Central memory CD4-positive, alpha-beta T cell (primary cell): Measurements from ENCODE around the gene UVRAG.
"Not testable (repeated sequence)": the region's sequence is repeated elsewhere in the genome, so short reads cannot be mapped to it uniquely, and the experiment has no call there.

Source experiments
- DNase-seq: peaks from one replicate; pipeline ENCODE4 v3.0.0; 2022

The UVRAG gene

DNA sequence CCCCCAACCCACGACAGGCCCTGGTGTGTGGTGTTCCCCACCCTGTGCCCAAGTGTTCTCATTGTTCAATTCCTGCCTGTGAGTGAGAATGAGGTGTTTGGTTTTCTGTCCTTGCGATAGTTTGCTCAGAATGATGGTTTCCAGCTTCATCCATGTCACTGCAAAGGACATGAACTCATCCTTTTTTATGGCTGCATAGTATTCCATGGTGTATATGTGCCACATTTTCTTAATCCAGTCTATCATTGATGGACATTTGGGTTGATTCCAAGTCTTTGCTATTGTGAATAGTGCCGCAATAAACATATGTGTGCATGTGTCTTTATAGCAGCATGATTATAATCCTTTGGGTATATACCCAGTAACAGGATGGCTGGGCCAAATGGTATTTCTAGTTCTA, 158.7 kb downstream of the UVRAG start:
- DNase-seq = not testable (repeated sequence)

DNA sequence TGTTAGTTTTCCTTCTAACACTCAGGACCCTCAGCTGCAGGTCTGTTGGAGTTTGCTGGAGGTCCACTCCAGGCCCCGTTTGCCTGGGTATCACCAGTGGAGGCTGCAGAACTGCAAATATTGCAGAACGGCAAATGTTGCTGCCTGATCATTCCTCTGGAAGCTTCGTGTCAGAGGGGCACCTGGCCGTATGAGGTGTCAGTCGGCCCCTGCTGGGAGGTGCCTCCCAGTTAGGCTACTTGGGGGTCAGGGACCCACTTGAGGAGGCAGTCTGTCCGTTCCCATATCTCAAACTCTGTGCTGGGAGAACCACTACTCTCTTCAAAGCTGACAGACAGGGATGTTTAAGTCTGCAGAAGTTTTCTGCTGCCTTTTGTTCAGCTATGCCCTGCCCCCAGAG, 164.1 kb downstream of the UVRAG start:
- not testable (repeated sequence) for DNase-seq

DNA sequence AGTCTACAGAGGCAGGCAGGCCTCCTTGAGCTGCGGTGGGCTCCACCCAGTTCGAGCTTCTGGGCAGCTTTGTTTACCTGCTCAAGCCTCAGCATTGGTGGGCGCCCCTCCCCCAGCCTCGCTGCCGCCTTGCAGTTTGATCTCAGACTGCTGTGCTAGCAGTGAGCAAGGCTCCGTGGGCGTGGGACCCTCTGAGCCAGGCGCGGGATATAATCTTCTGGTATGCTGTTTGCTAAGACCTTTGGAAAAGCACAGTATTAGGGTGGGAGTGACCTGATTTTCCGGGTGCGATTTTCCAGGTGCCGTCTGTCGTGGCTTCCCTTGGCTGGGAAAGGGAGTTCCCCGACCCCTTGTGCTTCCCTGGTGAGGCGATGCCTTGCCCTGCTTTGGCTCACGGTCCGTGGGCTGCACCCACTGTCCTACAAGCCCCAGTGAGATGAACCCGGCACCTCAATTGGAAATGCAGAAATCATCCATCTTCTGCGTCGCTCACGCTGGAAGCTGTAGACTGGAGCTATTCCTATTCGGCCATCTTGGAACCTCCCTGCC, 164.5 kb downstream of the UVRAG start:
- DNase-seq = not testable (repeated sequence)

DNA sequence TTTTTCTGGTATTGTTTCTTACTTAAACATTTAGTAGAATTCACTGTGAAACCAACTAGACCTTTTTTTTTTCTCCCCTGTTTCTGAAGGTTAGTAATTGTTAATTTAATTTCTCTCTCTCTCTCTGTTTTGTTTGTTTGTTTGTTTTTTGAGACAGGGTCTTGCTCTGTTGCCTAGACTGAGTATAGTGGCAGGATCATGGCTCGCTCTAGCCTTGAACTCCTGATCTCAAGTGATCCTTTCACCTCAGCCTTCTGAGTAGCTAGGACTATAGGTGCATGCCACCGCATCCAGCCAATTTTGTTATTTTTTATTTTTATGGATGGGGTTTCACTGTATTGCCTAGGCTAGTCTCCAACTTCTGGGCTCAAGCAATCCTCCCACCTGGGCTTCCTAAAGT, 165.0 kb downstream of the UVRAG start:
- no peak for DNase-seq

DNA sequence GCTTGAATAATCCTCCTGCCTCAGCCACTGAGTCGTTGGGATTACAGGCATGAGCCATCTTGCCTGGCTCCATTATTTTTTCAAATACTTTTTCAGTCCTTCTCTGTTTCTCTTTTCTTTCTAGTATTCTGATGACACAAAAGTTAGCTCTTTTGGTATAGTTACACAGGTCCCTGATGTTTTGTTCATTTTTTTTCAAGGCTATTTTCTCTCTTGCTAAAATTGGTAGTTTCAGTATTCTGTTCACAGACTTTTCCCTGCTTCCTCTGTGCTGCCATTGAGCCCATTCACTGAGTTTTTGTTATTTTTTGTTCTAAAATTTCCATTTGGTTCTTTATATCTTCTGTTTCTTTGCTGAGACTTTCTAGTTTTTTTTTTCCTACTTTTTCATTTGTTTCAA, 166.5 kb downstream of the UVRAG start:
- no peak for DNase-seq

DNA sequence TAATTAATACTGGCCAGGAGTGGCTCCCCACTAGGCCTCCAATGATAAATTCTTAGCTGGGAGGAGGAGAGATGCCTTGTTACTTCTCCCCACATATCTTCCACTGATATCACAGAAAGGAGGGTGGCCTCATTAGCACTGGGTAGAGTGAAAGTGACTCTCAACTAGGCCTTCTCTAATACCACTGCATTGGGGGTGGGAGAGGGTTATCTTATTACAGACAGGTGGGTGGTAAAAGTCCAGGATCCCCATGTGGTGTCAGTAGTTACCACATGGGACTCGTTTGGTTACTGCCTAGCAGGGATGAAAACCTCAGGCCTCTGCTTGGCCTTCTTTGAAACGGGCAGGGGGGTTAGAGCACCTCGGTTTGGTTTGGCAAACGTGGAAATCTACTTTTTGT, 167.3 kb downstream of the UVRAG start:
- DNase-seq = no peak

DNA sequence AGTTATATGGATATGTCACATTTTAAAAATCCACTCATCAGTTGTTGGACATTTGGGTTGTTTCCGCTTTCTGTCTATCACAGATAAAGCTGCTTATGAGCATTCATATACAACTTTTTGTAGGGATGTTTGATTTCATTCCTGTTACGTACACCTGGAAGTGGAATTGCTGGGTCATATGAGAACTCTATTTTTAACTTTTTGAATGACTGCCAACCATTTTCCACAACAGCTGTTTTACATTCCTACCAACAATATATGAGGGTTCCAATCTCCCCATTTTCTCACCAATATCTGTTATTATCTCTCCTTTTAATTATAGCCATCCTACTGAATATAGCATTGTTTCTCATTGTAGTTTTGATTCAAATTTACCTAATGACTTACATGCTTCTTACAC, 172.0 kb downstream of the UVRAG start:
- no peak for DNase-seq

DNA sequence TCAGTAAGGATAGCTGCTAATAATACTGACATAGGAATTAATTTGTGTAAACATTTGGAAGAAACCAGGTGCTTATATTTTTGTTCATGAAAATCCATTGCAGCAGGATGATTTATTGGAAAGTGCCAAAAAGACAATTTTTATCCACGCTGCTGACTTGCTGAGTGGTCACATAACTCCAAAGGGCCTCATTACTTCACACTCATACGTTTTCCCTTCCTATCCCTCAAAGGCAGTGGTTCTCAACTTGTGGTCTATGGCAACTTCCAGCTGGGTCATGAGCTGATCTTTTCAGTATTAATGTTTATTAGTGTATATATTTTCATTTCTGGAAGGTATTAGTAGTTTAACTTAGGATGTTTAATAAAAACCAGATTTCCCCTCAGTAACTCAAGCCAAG, 178.1 kb downstream of the UVRAG start:
- no peak for DNase-seq

DNA sequence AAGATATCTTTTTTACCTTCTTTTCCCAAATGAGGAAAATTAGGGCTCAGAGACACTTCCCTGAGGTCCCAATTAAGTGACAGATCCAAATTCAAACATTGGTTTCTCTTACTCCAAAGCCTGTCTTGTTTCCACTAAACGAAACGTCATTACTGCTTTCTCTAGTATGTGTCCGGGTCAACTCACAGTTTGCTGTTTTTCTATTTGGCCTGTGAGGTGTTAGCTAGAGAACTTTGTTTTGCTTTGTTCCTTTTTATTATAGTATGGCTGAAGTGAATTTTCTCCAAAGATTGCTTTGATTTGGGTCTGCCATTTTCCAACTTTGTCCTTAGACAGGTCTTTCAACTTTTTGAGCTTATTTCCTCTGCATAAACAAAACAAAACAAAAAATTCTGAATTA, 179.6 kb downstream of the UVRAG start:
- DNase-seq = no peak

DNA sequence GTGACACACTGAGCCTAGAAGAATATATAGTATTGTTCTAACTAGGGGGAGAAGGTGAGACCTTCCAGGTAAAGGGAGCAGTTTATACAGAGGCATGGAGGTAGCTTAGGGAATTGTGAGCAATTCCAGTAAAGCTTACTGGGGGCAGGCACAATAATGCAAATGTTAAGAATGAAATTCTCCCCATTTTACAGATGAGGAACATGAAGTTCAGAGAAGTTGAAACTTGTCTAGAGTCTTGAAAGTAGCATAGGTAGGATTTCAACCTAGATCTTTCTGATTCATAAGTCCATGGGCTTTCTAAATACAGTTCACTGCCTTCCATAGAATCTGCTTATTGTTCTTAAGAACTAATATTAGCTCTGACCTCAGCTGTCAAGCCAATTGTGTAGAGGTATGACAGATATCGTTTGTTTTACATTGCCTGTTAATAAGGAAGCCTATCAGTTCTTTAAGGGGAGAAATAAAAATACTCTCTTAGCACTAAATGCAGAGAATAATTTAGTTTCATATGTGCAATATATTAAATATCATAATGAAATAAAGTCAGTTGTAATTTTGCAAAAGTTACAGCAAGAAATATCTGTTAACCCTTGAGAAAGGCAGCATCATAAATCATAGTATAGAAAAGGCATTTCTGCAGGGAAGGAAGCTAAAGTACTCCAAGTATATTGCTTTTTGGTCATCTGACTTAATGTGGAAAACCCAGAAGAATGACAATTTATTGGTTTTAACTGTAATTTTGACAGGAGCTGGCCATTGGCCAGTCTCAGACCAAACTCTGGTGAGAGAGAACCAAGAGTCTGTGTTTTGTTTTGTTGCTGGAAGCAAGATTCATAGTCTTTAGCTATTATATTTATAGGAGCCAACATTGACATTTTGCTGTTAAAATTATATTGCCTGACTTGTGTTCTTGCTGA, 181.8 kb downstream of the UVRAG start:
- DNase-seq = no peak

DNA sequence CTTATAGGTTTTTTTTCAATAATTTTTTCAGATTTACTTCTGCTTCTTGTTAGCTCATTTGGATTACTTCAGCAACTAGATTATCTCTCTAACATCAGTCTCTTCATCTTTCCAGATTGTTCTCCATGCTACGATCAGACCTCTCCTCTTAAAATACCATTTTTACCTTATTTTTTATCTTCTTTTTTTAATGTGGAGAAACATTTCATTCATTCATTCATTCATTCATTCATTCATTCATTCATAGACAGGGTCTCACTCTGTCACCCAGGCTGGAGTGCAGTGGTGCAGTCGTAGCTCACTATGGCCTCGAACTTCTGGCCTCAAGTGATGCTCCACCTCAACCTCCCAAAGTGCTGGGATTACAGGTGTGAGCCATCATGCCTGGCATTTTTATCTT, 189.4 kb downstream of the UVRAG start:
- no peak for DNase-seq

DNA sequence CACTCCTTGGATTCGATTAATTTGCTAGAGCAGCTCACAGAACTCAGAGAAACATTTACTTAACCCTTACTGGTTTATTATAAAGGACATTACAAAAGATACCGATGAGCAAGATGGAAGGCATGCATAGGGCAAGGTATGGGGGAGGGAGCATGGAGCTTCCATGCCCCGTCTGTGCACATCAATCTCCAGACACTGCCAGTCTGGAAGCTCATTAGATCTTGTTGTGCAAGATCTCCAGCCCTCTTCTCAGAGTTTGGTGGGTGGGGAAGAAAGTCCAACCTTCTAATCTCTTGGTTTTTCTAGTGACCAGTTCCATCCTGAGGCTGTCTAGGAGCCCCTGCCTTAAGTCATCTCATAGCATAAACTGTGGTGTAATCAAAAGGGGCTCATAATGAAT, 190.7 kb downstream of the UVRAG start:
- no peak for DNase-seq

DNA sequence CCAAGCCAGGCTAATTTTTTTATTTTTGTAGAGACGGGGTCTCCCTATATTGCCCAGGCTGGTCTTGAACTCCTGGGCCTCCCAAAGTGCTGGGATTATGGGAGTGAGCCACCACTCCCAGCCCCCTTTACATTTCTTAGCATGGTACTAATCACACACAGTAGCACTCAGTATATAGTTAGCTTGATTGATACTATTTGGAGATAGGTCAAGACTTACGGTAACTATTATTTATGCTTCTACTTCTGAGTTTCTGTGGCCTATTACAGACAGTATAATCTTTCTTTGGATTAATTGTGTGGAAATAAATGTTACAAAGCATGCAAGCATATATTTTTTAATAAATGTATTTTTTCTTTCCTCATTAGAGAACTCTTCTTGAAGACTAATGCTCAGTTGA, 192.2 kb downstream of the UVRAG start:
- DNase-seq = no peak

DNA sequence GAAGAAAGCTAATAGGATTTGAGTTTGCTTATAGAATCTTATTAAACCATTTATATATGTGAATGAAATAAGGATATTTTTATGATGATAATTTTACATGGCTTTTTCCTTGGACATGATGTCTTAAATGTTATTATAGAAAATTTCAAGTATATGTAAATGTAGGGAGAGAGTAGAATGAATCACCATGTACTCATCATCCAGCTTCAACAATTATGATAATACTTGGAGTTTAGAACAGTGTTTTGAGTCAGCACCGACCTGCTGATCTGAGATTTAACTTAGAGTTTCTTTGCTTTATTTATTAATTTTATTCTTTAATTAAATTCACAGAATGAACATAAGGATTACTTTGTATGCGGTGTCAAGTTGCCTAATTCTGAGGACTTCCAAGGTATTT, 193.5 kb downstream of the UVRAG start:
- no peak for DNase-seq

DNA sequence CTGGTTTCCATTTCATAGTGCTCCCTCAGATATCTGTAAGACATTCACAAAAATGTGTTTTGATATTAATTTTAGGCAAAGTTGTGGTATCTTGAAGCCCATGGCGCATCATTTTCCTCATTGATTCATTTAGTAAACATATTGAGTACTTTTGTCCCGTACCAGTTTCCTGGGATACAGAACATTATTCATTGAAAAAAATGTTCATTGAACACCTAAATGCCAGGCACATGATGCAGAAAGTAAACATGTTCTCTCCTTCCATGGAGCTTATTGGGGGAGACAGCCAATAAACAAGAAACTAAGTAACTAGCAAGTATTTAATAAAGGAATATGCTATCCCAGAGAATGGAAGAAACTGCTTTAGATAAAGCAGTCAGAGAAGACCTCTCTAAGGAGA, 195.0 kb downstream of the UVRAG start:
- DNase-seq = no peak

DNA sequence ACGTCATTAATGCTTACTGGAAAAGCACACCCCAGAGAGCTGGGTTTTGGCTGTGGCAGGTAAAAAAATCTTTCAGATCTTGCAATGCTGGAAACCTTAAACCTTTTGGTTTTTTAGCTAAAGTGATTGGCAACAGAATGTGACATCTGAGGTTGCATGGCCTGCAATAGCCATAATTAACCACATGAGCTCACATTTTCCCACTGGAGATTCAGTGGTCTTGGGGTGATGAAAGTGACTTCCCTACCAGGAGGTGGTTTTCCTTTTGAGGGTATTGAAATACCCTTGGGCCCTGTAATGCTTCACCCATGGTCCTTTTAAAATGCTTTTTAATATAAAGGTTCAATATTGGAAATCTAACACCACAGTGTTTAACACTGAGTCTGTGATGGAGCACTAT, 198.5 kb downstream of the UVRAG start:
- no peak for DNase-seq

DNA sequence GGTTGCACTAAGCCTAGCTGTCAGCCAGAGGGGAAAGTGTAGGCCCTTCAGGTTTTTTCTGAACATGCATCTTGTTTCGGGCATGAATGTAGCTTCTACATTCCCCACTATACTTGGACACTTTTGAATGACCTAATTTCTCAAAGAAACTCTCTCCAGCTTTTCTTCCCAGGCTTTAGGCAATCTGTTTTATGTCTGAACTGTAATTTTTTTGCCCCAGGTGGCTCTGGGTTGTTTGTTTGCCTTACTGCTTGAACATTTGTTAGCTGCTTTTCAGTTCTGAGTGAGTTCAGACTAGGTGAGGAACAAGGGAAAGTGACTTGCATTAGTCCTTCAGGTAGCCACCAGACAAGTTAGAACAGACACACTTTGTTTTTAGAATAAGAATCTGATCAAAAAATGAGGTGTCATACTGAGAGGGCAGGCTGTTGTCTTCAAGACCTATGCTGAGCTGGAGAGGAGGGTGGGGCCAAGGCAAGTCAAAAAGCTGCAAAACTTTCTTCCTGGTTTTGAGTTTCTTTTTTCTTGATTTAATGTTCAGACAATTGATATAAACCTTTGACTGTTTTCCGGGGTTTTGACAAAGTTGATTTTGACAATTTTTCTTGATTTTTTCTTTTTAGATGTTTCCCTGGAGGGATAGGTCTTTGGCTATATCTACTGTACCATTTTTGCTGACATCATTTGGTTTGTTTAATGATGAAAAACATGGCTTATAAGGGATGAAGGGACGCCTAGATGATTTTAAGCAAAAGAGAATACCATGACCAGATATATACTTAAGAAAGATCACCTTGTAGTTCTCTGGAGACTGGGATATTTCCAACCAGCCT, 208.4 kb downstream of the UVRAG start:
- DNase-seq = no peak

DNA sequence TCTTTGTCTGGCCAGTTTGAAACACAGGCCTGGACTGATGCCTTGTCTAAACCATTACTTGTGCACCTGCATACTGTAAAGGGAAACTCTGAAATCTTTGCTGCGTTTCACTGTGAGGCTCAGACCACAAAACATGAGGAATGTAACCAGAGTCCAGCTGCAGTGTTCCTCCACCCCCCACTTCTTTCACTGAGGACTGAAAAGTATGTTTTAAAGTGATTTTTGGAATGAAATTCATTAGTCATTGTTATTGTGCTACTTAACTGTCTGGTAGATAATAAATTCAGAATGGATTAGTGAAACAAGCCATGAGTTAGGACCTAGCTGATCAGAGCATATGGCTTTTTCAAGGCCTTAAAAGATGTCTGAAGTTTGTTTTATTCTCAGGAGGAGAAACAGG, 210.1 kb downstream of the UVRAG start:
- DNase-seq = no peak

DNA sequence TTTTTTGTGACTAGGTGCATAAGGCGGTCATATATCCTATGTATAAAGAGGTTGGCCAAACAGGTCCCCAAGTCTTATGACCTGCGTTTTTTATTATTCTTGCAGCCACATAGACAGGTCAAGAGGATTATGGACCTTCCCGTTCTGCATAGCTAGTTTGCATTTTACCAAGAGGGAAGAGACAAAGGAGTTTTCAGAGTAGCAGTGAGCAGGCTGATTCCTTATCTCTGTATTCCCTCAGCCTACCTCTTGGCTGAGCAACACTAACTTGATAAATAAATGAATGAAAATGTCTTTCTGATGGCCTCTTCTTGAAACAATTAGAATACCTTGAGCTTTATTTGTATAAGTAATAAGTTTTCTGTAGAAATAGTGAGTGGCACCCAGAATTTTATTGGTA, 210.8 kb downstream of the UVRAG start:
- DNase-seq = no peak

DNA sequence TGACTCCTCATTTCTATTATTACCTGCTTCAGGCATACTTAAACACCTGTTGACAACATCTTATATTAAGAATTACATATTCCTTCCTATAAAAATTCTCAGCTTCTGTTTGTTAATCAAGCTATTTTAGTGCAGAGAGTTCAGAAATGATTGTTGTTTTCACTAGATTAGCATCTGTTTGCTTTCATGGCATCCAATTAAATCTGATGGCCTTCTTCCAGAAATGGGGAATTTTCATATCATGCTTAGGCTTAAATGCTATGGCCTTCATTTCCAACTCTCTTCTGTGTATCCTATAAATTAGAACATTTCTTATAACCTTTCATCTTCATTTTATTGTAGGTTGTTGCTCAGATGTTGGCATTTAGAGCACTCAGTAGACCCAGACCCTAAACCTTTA, 211.3 kb downstream of the UVRAG start:
- no peak for DNase-seq

DNA sequence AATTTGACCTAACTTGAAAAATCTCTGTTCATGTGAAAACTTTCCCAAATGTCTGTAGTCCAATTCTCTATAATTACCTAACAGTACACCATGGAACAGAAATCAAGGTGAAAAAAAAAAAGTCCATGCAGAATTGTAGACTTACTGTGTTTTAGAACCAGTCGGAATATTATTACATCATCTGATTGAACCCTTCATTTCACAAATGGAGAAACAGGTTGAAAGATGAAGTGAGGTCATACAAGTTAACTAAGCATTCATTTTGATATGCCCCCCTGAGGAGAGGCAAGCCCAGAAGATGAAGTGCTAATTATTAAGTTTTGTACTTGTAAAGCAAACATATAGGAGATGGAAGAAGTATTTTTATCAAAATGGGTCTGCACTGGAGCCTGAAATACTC, 211.9 kb downstream of the UVRAG start:
- DNase-seq = no peak

DNA sequence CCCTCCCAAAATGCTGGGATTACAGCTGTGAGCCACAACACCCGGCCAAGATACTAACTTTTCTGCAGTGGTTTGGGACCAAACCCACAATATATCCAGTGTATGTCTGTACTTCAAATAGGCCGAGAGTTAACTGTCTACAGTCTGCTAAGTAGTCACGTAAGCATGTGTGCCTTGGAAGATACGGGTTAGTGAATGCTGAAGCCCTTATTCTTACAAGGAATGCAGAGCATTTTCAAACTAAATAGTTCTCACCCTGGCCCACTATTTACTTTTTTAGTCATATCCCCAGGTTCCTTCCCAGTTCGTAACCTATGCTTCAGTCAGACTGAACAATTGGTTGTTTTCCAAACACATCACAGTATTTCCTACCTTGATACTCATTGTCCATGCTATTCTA, 215.3 kb downstream of the UVRAG start:
- DNase-seq = no peak

DNA sequence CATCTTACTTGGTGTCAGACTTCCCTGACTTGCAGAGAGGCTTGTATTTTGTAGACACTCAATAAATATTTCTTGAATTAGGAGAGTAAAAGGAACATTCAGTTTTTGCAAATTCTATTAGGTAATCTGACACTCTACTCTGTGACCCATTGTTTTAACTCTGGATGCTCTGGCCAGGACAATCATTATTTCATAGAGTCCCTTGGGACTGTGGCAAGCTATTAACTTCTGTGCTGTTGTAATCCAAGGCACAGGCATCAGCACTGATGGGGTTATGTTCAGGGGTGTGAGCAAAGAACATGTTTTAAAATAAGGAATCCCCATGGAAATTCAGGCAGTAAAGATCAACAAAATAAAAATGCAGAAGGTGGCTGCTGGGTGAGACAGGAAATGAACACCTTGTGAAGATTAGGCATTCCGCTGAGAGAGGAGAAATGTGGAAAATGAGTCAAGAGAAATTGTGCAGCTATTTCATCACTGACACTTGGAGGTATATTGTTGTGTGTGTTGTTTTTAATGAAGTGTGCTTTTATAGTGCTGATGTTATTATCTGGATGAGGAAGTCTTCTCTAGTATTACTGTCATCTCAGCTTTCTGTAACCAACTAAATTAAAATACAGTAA, 216.1 kb downstream of the UVRAG start:
- no peak for DNase-seq
